ENCODE measurements around the gene FBRSL1.
A peak's percentile ranks its signal among the peaks of the same experiment; 100 is the strongest.
"Not testable (repeated sequence)": the region's sequence is repeated elsewhere in the genome, so short reads cannot be mapped to it uniquely, and the experiment has no call there.

Gene FBRSL1

DNA sequence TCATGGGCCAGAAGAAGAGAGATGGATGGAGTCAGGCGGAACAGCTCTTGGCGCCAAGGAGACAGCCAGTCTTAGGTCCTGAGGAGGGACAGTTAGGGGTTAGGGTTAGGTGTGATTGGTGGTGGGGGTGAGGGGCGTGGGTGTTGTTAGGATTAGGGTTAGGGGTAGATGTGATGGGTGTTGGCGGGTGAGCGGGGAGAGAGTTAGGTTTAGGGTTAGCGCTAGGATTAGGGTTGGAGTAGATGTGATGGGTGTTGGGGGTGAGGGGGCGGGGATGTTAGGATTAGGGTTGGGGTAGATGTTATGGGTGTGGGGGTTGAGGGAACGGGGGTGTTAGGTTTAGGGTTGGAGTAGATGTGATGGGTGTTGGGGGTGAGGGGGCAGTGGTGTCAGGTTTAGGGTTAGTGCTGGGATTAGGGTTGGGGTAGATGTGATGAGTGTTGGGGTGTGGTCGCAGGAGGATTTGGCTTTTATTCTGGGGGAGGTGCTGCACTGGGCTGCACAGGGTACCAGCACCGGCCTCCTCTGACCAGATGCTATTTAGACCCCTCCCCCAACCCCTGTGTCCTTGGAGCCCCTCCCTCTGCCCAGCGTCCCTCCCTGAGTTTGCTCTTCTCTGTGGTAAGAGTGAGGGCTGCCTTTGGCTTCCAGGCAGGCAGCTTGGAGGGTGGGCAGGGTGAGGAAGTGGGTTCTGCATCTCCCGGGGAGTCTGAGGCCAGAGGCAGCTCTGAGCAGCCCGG lies 35.6 kb upstream of the FBRSL1 start:
- DNase-seq, result no peak

DNA sequence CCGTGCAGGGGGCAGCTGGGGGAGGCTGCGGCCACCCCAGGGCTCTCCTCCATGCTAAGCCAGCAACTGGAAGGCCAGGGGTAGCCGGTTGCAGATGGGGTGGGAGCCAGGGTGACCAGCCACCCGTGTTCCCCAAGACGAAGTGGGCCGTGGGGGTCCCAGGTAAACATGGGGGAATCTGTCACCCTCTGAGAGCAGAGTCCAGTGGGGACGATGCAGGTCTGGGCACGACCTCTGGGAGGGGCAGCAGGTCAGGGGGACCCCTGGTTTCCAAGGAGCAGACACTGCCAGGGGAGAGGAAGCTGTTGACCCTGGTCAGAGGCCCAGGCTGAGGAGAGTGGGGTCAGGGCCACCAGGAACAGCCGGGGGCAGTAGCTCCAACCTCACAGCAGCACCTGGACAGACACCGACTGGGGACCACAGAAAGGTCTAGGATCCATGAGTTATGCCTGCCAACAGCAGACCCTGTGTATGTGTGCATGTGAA lies 35.0 kb upstream of the FBRSL1 start:
- no peak for DNase-seq

DNA sequence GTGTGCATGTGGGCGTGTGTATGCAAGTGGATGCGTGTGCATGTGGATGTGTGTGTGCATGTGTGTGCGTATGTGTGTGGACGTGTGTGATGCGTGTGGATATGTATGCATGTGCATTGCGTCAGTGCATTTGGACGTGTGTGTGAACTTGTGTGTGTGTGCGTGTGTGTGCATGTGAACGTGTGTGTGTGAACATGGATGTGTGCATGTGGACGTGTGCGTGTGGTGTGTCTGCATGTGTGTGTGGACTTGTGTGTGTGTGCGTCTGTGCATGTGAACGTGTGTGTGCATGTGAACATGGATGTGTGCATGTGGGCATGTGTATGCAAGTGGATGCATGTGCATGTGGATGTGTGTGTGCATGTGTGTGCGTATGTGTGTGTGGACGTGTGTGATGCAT lies 34.4 kb upstream of the FBRSL1 start:
- no peak for DNase-seq

DNA sequence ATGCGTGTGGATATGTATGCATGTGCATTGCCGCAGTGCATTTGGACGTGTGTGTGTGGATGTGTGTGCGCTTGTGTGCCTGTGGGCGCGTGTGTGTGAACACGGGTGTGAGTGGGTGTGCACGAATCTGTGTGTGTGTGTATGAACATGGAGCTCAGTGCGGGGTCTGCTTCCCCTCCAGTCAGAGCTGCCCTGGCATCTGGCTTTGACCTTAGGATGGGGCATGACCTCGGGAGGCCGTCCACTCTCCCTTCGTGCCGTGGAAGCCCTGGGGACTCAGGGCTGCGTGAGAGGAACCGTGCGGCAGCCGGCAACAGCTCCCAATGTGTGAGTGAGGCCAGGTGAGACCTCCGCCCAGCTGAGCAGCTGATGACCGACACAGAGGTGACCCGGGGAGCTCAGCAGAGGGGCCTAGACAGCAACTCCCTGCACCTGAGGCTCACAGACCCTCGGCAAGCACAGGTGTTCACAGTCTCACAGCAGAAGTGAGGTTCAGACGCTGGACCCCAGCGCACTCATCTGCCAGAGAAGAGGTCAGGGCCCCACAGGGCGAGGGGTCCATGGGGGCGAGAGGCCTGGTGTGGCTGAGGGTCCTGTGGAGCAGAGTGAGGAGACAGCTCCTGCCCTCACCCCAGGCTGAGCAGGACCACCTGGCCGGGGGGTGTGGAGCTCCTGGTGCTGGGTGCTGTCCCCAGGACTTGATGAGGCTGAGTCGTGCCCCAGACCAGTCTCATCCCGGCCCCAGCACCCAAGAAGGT lies 33.6 kb upstream of the FBRSL1 start:
- no peak for DNase-seq

DNA sequence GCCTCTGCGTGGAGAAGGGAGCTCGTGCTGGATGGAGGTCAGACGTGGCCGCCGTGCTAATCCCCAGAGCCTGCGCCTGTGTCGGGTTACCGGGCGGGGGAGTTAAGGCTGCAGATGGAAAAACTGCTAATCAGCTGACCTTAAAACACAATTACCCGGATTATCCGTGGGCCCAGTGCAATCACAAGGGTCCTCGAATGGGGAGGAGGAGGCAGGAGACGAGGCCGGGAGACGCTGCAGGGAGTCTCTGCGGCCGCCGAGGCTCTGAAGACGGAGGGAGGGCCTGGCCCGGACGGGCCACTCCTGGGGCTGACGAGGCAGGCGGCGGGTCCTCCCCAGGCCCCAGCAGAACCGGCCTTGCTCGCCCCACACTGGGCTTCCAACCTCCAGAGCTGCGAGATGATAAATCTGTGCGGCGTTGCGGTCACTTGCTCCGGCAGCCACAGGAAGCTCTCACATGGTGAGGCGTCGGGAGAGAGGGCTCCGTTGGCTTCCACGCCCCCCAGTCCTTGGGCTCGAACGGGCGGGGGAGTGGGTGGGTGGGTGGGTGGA lies 32.9 kb upstream of the FBRSL1 start:
- DNase-seq, result no peak

DNA sequence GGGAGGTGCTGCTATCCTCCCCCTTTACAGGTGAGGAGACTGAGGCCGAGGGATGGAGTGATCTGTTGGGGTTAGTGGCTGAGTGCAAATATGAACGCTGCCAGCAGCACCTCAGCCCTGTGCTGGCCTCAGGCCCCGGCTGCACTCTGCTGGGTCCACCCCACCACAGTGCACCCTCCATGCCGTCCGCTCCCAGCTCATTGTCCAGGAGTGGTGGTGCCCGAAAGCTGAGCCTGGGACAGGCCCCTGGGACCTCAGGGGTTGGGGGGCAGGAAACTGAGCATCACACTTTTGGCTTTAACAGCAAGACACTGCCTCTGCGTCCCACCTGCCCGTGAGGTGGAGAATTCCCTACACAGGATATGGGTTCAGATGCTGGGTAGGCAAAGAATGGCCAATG lies 31.5 kb upstream of the FBRSL1 start:
- no peak for DNase-seq

DNA sequence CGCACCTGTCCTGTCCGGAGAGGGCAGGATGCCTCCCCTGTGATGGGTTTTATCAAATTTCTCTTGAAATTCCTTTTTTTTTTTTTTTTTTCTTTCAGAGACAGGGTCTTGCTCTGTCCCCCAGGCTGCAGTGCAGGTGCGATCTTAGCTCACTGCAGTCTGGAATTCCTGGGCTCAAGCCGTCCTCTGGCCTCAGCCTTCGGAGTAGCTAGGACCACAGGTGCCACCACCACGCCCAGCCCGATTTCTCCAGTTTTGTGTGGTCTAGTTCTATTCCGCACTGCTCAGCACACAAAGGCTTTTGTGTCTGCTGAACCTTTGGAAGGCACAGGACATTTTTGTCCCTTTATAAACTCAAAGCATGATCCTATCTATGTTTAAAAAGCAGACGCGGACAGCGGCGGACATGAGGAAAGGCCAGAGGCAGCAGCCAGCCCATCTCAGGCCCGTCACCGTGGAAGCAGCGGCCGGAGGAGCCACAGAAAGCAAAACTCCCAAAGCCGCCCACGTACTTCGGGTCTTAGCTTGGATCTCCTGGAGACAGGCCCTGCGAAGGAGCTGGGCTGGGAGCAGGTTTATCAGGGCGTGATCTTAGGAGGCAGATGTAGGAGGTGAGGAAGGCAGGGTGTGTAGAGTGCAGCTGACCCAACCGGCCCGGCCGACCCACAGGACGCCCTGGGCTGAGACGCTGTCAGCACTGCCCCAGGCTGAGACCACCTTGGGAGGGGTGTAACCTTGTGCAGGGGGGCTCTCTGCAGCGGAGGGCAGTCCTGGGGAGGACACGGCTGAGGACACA lies 30.9 kb upstream of the FBRSL1 start:
- no peak for DNase-seq

DNA sequence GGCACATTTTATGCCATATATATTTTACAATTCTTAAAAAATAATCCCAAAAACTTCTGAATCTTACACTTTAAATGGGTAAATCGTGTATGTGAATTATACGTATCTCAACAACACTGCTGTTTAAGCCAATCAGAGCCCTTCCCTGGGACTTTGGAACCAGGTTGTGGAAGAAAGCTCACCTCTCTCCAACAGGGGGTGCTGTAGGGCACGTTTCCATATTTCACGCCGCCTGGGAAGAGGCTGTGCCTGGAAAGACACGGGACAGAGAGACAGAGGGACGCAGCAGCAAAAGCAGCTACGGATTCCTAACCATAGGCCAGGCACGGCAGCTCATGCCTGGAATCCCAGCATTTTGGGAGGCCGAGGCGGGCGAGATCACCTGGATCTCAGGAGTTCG lies 29.4 kb upstream of the FBRSL1 start:
- DNase-seq, result no peak

DNA sequence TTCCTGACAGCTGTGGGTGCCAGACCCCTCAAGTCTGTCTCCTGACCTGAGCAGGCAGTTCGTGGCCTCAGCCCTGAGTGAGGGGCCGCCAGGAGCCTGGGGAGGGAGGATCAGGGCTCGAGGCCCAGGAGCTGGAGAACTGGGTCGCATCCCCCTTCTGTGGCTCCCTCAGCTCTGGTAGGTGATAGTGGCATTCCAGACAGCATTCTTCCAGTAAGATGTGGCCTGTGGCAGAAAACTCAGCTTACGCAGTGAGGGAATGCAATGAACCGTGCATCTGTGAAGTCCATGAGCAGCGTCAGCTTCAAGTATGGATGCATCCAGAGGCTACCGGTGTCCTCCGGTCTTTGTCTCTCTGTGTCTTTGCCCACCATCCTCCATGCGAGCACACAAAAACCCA lies 28.4 kb upstream of the FBRSL1 start:
- no peak for DNase-seq

DNA sequence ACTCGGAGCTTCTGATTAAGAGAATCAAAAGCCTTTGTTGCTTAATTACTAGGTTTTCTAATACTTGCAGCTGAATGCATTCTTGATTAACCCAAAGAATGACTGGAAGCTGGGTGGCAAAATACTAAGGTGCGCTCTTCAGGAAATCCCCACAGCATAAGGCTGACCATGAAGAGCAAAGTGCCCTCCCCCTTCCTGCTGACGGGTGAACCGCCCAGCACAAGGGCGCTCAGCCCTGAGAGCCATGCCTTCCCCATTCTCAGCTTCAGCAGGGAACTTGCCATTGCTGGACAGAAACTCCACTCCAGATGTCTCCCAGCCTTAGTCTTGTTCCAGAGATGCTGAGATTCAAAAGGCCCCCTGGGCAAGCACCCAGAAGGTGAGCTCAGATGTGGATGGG lies 27.2 kb upstream of the FBRSL1 start:
- no peak for DNase-seq

DNA sequence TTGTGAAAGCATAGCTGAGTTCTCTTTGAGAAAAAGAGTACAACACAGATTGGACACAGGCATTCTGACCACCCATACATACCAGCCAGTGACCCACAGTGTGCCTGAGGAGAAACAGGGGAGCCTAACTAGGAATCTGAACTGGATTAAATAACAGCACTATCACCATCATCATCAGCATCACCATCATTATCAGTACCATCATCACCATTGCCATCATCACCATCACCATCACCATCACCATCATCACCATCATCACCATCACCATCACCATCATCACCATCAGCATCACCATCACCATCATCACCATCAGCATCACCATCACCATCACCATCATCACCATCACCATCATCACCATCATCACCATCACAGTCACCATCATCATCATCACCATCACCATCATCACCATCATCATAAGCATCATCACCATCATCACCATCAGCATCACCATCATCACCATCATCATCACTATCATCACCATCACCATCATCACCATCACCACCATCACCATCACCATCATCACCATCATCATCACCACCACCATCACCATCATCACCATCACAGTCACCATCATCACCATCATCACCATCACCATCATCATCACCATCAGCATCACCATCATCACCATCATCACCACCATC lies 26.5 kb upstream of the FBRSL1 start:
- not testable (repeated sequence) for DNase-seq

DNA sequence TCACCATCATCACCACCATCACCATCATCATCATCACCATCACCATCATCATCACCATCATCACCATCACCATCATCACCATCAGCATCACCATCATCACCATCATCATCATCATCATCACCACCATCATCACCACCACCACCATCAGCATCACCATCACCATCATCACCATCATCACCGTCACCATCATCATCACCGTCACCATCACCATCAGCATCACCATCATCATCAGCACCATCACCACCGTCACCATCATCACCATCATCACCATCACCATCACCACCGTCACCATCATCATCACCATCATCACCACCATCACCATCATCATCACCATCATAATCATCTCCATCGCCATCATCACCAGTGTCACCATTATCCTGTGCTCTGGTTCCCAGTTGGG lies 25.6 kb upstream of the FBRSL1 start:
- DNase-seq, result not testable (repeated sequence)

DNA sequence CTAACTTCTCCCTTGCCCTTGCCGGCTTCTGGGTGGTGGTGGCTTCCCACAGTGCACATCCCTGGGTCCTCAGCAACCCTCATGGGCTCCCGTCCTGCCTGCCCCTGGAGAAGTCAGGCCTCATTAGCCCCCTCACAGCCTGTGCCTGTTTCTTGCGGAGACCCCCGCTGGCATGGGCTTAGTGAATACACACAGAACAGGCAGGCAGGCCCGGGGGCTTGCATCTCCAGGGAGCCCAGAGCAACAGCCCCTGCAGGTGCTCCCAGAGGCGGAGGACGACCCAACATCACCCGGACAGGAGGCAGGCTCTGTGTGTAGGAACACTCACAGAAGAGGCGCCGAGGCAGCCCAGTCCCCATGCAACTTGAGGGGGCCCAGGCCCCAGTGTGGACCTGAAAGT lies 25.1 kb upstream of the FBRSL1 start:
- no peak for DNase-seq

DNA sequence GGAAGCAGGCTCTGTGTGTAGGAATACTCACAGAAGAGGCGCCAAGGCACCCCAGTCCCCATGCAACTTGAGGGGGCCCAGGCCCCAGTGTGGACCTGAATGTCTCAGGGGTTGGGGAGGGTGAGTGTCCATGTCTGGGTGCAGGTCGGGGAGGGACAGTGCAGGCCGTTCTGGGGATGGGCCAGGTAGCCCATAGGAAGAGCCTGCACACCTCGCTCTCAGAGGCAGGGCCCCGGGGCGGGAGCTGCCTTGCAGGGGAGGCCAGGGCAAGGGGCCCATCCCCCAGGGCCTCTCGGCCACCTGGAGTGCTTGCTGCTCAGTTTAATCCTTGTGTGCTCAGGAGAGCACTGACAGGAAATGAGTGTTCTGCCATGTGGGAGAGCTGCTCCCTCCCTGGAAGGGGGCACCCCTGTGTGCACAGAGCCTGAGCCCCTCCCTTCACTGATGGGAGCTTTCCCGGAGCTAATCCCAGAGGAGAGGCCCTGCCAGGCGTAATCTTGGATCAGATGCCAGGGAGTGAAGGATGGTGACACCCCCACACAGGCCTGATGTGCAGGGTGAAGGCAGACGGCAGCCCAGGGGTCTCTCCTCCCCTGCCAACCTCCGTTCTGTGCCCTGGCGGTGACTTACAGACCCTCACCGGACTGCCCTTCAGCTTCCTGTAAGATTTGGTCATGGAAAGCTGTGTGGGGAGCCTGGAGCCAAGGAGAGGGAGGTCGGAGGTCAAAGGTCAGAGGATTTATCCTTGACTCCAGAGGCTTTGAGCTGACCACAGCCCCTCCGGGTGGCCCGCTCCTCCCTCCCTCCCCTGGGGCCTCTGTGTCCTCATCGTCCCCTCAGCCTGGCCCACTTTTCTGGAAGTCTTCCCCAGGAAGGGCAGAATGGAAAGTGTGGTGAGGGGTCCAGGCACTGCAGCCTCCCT lies 24.4 kb upstream of the FBRSL1 start:
- peak; percentile 50 for DNase-seq

DNA sequence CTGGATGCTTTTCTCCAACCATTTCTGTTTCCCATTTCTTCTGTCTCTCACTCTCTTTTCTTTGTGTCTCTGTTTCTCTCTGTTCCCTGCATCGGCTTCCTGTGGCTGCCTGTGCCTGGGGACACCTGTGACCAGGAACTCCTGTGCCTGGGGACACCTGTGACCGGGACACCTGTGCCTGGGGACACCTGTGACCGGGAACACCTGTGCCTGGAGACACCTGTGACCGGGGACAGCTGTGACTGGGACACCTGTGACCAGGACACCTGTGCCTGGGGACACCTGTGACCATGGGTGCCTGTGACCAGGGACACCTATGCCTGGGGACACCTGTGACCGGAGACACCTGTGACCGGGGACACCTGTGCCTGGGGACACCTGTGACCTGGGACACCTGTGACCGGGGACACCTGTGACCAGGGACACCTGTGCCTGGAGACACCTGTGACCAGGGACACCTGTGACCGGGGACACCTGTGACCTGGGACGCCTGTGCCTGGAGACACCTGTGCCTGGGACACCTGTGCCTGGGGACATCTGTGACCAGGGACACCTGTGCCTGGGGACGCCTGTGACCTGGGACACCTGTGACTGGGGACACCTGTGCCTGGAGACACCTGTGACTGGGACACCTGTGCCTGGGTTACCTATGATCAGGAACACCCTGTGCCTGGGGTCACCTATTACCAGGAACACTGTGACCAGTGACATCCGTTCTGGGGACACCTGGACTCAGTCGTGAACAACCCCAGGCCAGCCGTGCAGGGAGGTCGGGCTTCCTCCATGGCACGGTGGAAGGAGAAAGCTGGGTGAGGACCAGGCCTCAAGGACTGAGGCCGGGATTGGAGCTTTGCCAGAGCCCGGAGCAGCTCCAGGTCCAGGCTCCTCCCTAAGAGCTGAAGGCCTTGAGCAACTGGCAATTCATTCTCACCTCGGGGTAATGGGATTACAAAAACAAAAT lies 23.4 kb upstream of the FBRSL1 start:
- DNase-seq, result no peak

DNA sequence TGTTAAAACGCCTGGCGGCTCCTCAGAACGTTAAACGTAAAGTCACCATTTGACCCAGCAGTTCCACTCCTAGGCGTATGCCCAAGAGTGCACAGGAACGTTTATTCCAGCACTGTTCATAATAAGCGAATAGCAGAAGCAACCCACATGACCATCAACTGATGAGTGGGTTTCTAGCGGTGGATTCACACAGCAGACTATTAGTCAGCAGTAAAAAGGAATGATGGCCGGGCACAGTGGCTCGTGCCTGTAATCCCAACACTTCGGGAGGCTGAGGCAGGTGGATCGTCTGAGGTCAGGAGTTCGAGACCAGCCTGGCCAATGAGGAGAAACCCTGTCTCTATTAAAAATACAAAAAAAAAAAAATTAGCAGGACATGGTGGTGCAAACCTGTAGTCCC lies 22.4 kb upstream of the FBRSL1 start:
- DNase-seq, result no peak

DNA sequence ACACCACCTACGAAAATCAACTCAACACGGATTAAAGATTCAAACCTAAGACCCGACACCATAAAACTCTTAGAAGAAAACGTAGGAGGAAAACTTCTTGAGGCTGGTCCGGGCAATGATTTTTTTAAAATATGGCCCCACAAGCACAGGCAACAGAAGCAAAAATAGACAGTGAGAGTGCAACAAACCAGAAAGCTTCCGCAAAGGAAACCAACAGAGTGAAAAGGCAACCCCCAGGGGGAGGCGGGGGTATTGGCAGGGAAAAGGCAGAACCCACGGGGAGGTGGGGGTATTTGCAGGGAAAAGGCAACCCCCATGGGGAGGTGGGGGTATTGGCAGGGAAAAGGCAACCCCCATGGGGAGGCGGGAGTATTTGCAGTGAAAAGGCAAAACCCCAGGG lies 20.5 kb upstream of the FBRSL1 start:
- no peak for DNase-seq

DNA sequence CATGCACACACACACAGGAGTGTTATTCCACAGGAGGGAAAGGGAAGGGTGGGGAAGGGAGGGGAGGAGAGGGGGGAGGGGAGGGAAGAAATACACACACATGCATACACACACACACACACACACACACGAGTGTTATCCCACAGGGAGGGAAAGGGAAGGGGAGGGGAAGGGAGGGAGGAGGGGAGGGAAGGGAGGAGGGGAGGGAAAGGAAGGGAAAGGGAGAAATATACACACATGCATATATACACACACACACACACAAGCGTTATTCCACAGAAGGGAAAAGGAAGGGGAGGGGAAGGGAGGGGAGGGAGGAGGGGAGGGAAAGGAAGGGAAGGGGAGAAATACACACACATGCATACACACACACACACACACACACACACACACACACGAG lies 19.6 kb upstream of the FBRSL1 start:
- no peak for DNase-seq

DNA sequence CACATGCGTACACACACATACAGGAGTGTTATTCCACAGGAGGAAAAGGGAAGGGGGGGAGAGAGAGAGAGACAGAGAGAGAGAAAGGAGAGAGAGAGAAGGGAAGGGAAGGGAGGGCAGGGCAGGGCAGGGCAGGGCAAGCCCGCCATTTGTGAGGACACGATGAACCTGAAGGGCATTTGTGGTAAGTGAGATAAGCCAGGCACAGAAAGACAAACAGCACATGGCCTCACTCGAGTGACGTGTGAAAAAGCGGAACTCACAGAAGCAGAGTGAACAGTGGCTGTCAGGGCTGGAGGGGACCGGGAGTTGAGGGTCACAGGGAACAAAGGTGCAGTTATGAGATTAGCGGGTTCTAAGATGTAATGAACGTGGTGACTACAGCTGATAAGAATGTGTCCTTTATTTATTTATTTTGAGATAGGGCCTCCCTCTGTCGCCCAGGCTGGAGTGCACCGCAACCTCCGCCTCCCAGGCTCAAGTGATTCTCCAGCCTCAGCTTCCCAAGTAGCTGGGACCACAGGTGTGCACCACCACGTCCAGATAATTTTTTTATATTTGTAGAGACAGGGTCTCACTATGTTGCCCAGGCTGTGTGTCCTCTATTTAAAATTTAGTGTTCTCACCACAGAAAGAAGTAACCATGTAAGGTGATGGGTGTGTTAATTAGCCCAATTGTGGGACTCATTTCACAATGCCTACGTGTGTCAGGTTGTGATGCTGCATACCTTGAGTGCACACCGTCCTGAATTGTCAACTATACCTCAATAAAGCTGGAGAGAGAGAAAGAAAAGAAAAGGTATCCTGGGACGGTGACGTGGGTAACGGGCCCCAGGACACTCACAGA lies 18.7 kb upstream of the FBRSL1 start:
- no peak for DNase-seq

DNA sequence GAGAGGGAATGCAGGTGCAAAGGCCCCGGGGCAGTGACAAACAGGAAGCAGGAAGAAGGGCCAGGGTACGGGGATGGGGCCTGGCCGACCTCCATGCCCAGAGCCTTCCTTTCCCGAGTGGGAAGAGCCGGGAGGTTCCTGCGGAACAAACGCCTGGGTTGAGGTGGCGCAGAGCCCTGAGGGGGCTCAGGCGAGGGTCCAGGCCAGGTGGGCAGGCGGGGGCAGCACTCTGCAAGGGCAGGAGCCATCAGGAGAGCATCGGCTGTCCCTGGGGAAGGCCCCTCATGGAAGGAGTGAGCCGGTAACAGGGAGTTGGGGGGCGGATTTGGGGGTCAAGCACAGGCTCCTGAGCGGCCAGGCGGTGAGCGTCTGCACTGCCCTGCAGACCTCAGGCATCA lies 18.1 kb upstream of the FBRSL1 start:
- DNase-seq, result no peak
